HCT116 (cell line): ENCODE results near the gene SNX1. TPM values are rescaled to one million over a fixed set of nuclear protein-coding genes. Genes with fewer than 3 reads are reported as not detected.

Experiments used
- ATAC-seq: fragments of 200-7000 bp; cut with Tn5 transposase; 2 replicates; pipeline ENCODE4 v1.9.1; 2020; ENCODE audit warnings: mild to moderate bottlenecking, moderate library complexity
- BruUV-seq: library from RNA; stranded (reverse); fragments of 400-500 nt; replicated peaks from 2 replicates; lab custom pipeline; 2021; lab: Mats Ljungman, UMichigan
- CTCF ChIA-PET: fragments of 300-600 bp; sonication (Branson Sonifier 250); formaldehyde crosslinking; loops from one replicate; lab custom pipeline; 2021; ENCODE audit warnings: antibody characterized with exemption; lab: Charles Lee
- POLR2A ChIA-PET: fragments of 300-600, 350-600 bp; sonication (Branson Sonifier 250); formaldehyde crosslinking; loops from one replicate; lab custom pipeline; 2021; ENCODE audit warnings: antibody characterized with exemption; lab: Charles Lee
- RAD21 ChIA-PET, 2 experiments: fragments of 300-600 bp; sonication (Branson Sonifier 250); formaldehyde crosslinking; loops; one replicate each; lab custom pipeline; 2023; ENCODE audit warnings: low total read pairs in 2 of 2; ENCODE audit not compliant: uncharacterized antibody in 2 of 2, unreplicated experiment in 2 of 2, low non-redundant PET in 1 of 2; lab: Charles Lee
- DNase-seq: peaks from one replicate; pipeline ENCODE4 v3.0.0-alpha.2; 2010; ENCODE audit warnings: low read depth, low spot score
- H2AFZ ChIP-seq: fragments of 200-600 bp; shearing (Covaris generic), sonication (generic); 2 replicates; pipeline ENCODE4 v1.6.1; 2017; ENCODE audit warnings: low read depth, mixed run types, mixed read lengths, antibody characterized with exemption, low read length; ENCODE audit not compliant: poor library complexity, severe bottlenecking
- H3K27ac ChIP-seq: 2 replicates; pipeline ENCODE4 v1.5.1; 2012; ENCODE audit warnings: low read depth, low read length
- H3K27me3 ChIP-seq: fragments of 200-600 bp; sonication (generic); 2 replicates; pipeline ENCODE4 v1.6.1; 2016; ENCODE audit warnings: mixed run types, low read length, mixed read lengths; ENCODE audit not compliant: insufficient read depth
- H3K36me3 ChIP-seq, 2 experiments: fragments of 200-500 bp in 1 of 2; fragments of 200-600 bp in 1 of 2; sonication (Bioruptor generic) in 1 of 2; sonication (generic) in 1 of 2; 2 replicates each; pipeline versions ENCODE4 v1.5.1 to v1.6.1; 2014 to 2016; ENCODE audit warnings: low read length in 2 of 2, inconsistent platforms in 1 of 2, mixed read lengths in 1 of 2, mixed run types in 1 of 2; ENCODE audit not compliant: insufficient read depth in 2 of 2, control insufficient read depth in 1 of 2
- H3K4me1 ChIP-seq, 2 experiments: fragments of 200-600 bp in 1 of 2; sonication (generic) in 1 of 2; 2 replicates each; pipeline versions ENCODE4 v1.5.1 to v1.6.1; 2012 to 2017; ENCODE audit warnings: low read length in 2 of 2, inconsistent platforms in 1 of 2, mild to moderate bottlenecking in 1 of 2, mixed read lengths in 1 of 2, mixed run types in 1 of 2, moderate library complexity in 1 of 2; ENCODE audit not compliant: insufficient read depth in 2 of 2, control insufficient read depth in 1 of 2
- H3K4me2 ChIP-seq: fragments of 200-600 bp; sonication (generic); 2 replicates; pipeline ENCODE4 v1.6.1; 2017; ENCODE audit warnings: mixed run types, low read length, mixed read lengths
- H3K4me3 ChIP-seq, 2 experiments: fragments of 200-600 bp in 1 of 2; sonication (generic) in 1 of 2; replicated peaks in 1 of 2; 2 replicates each; pipeline ENCODE4 v1.5.1; 2011 to 2016; ENCODE audit warnings: low read length in 2 of 2, control low read depth in 1 of 2, low read depth in 1 of 2, mild to moderate bottlenecking in 1 of 2, mixed read lengths in 1 of 2, mixed run types in 1 of 2
- H3K79me2 ChIP-seq: fragments of 200-600 bp; sonication (generic); 2 replicates; pipeline ENCODE4 v1.6.1; 2017; ENCODE audit warnings: mild to moderate bottlenecking, mixed run types, low read length, moderate library complexity, mixed read lengths; ENCODE audit not compliant: insufficient read depth
- H3K9ac ChIP-seq: fragments of 200-600 bp; sonication (generic); 2 replicates; pipeline ENCODE4 v1.6.1; 2016; ENCODE audit warnings: low read length, mixed read lengths
- H3K9me2 ChIP-seq: fragments of 200-600 bp; sonication (generic), shearing (Covaris generic); 2 replicates; pipeline ENCODE4 v1.6.1; 2017; ENCODE audit warnings: mixed run types, mild to moderate bottlenecking, moderate library complexity; ENCODE audit not compliant: insufficient read depth
- H3K9me3 ChIP-seq, 2 experiments: fragments of 200-500 bp in 1 of 2; fragments of 200-600 bp in 1 of 2; sonication (Bioruptor generic) in 1 of 2; sonication (generic) in 1 of 2; 2 replicates each; pipeline ENCODE4 v1.6.1; 2014 to 2017; ENCODE audit warnings: low read length in 2 of 2, mixed read lengths in 2 of 2, inconsistent platforms in 1 of 2, low read depth in 1 of 2, mild to moderate bottlenecking in 1 of 2, mixed run types in 1 of 2, moderate library complexity in 1 of 2; ENCODE audit not compliant: control insufficient read depth in 1 of 2, insufficient read depth in 1 of 2
- H4K20me1 ChIP-seq: fragments of 200-600 bp; sonication (generic), shearing (Covaris generic); 2 replicates; pipeline ENCODE4 v1.6.1; 2017; ENCODE audit warnings: mixed run types, mild to moderate bottlenecking, moderate library complexity; ENCODE audit not compliant: insufficient read depth
- ATF3 ChIP-seq: IDR thresholded peaks from 2 replicates; pipeline ENCODE4 v1.6.1; 2012
- CEBPB ChIP-seq: IDR thresholded peaks from 2 replicates; pipeline ENCODE4 v1.6.1; 2012; ENCODE audit warnings: low read depth
- CTCF ChIP-seq, 3 experiments: fragments of 200-600 bp in 1 of 3; sonication (generic) in 1 of 3; IDR thresholded peaks in 2 of 3; conservative IDR thresholded peaks in 1 of 3; 2 replicates each; pipeline ENCODE4 v1.5.1; 2012 to 2017; ENCODE audit warnings: low read depth in 2 of 3, low read length in 2 of 3, antibody characterized with exemption in 1 of 3, borderline replicate concordance in 1 of 3, control low read depth in 1 of 3, mild to moderate bottlenecking in 1 of 3, mixed read lengths in 1 of 3, mixed run types in 1 of 3, moderate library complexity in 1 of 3; ENCODE audit not compliant: insufficient read depth in 1 of 3
- ELF1 ChIP-seq: IDR thresholded peaks from 2 replicates; pipeline ENCODE4 v1.6.1; 2012; ENCODE audit warnings: low read depth, borderline replicate concordance
- FOSL1 ChIP-seq: IDR thresholded peaks from 2 replicates; pipeline ENCODE4 v1.6.1; 2012; ENCODE audit warnings: low read depth
- JUND ChIP-seq: IDR thresholded peaks from 2 replicates; pipeline ENCODE4 v1.6.1; 2012
- POLR2A ChIP-seq: IDR thresholded peaks from 2 replicates; pipeline ENCODE4 v1.7.0; 2011; ENCODE audit warnings: borderline replicate concordance; ENCODE audit not compliant: insufficient read depth, insufficient read length; ENCODE audit errors: extremely low read depth
- SIN3A ChIP-seq: IDR thresholded peaks from 2 replicates; pipeline ENCODE4 v1.6.1; 2012; ENCODE audit warnings: low read depth
- SP1 ChIP-seq: IDR thresholded peaks from 2 replicates; pipeline ENCODE4 v1.6.1; 2012; ENCODE audit warnings: low read depth
- ZFX ChIP-seq: fragments of 450-650 bp; IDR thresholded peaks from 2 replicates; pipeline ENCODE4 v1.6.1; 2017
- ZNF274 ChIP-seq: fragments of 200-500 bp; sonication (Bioruptor generic); IDR thresholded peaks from 2 replicates; pipeline ENCODE4 v1.6.1; 2014; ENCODE audit warnings: mild to moderate bottlenecking, low read depth, low read length, inconsistent platforms
- intact Hi-C: fragments of 100-400 bp; cut with micrococcal nuclease; formaldehyde crosslinking; loops from 2 replicates; pipeline ENCODE4 v1.10.0; 2022
- total RNA-seq: library from RNA; stranded (reverse); gene quantifications from one replicate; pipeline ENCODE4 v1.2.1, GENCODE V29; 2021; ENCODE audit not compliant: unreplicated experiment

SNX1 gene
- total RNA-seq, 1 experiment from 2014 or later: 91.9 TPM

GRCh38 chr15:64110950-64111678 lies 15.3 kb downstream of the SNX1 start:
- Histone ChIP-seq H3K27me3 (no peaks in the 10 kb centered on the region), H4K20me1 (peaks cover 8% of the 10 kb centered on the region; the same call in 1 of the 2 replicates), H3K4me1 (no peaks in the 10 kb centered on the region), H3K36me3 (peaks cover 5 to 16% of the 10 kb centered on the region in 2 experiments; a peak in 3 of 4 replicates), H3K9me3 (no peaks in the 10 kb centered on the region), H3K79me2 (peaks cover 58% of the 10 kb centered on the region), H3K4me2 (no peak overlapping the region), H3K4me3 (no peak overlapping the region), H3K27ac (no peak overlapping the region), H2AFZ (no peak overlapping the region), H3K9me2 (no peaks in the 10 kb centered on the region), H3K9ac (no peak overlapping the region)
- ATAC-seq: no peak
- no TSS peak for BruUV-seq
- intact Hi-C loops: no loop called here
- DNase-seq: no peak
- RAD21 ChIA-PET: no interaction called here
- CTCF ChIA-PET: no interaction called here
- TF ChIP-seq POLR2A: no peak
- no peak for TF ChIP-seq ATF3
- TF ChIP-seq CTCF (IDR thresholded peaks at IDR 0.05 in 2 of 3, conservative IDR thresholded peaks at IDR 0.05 in 1 of 3; ENCODE audit: borderline replicate concordance in 1 of 3, insufficient read depth in 1 of 3, low read depth in 2 of 3, low read length in 2 of 3): no peak
- TF ChIP-seq ZFX: no peak
- no peak for TF ChIP-seq JUND
- TF ChIP-seq SP1: no peak
- POLR2A ChIA-PET: no interaction called here

GRCh38 chr15:64111679-64112050 lies 15.9 kb downstream of the SNX1 start:
- H3K4me1 ChIP-seq: no peaks in the 10 kb centered on the region
- intact Hi-C loops: no loop called here
- H3K27me3 ChIP-seq: no peaks in the 10 kb centered on the region
- ChIA-PET RAD21 (no interaction called here), CTCF (no interaction called here), POLR2A (no interaction called here)
- no peak overlapping the region for H2AFZ ChIP-seq
- H3K4me3 ChIP-seq: no peak overlapping the region
- no peak overlapping the region for H3K27ac ChIP-seq
- DNase-seq: no peak
- H4K20me1 ChIP-seq: peaks cover 6% of the 10 kb centered on the region; the same call in 1 of the 2 replicates
- peaks cover 53% of the 10 kb centered on the region for H3K79me2 ChIP-seq
- BruUV-seq: no TSS peak
- peaks cover 10 to 16% of the 10 kb centered on the region in 2 experiments; a peak in 3 of 4 replicates for H3K36me3 ChIP-seq
- H3K9ac ChIP-seq: no peak overlapping the region
- H3K9me2 ChIP-seq: no peaks in the 10 kb centered on the region
- no peak for ATAC-seq
- no peaks in the 10 kb centered on the region for H3K9me3 ChIP-seq
- H3K4me2 ChIP-seq: no peak overlapping the region
- TF ChIP-seq ELF1 (no peak), FOSL1 (no peak), SIN3A (no peak), CTCF (IDR thresholded peaks at IDR 0.05 in 2 of 3, conservative IDR thresholded peaks at IDR 0.05 in 1 of 3; ENCODE audit: borderline replicate concordance in 1 of 3, insufficient read depth in 1 of 3, low read depth in 2 of 3, low read length in 2 of 3) (no peak), CEBPB (no peak), POLR2A (no peak), ZNF274 (no peak)
